HEK293 (cell line): ENCODE data around the gene DNAH9.

Source experiments
- CTCF ChIA-PET: fragments of 350-600 bp; formaldehyde crosslinking; extraction: SDS; loops from one replicate; lab custom pipeline; 2021; ENCODE audit warnings: antibody characterized with exemption; lab: Yijun Ruan, JAX
- POLR2A ChIA-PET: fragments of 300-600 bp; formaldehyde crosslinking; extraction: SDS; loops from one replicate; lab custom pipeline; 2020; ENCODE audit warnings: antibody characterized with exemption, inconsistent platforms; lab: Yijun Ruan, JAX
- H3K27ac ChIP-seq: fragments of 200-500 bp; sonication (Bioruptor generic); 2 replicates; pipeline ENCODE4 v1.5.1; 2014; ENCODE audit warnings: low read depth, low read length, control low read depth, inconsistent platforms; ENCODE audit errors: extremely low read depth
- H3K36me3 ChIP-seq, 2 experiments: fragments of 200-500 bp in 1 of 2; sonication (Bioruptor generic) in 1 of 2; 1 replicate in 1 of 2; 2 replicates in 1 of 2; pipeline ENCODE4 v1.5.1; 2014 to 2017; ENCODE audit warnings: inconsistent platforms in 2 of 2, low read length in 2 of 2; ENCODE audit not compliant: control insufficient read depth in 2 of 2, insufficient read depth in 1 of 2
- H3K4me1 ChIP-seq: fragments of 200-500 bp; sonication (Bioruptor generic); 2 replicates; pipeline ENCODE4 v1.5.1; 2014; ENCODE audit warnings: mild to moderate bottlenecking, low read length, inconsistent platforms; ENCODE audit not compliant: control insufficient read depth, insufficient read depth
- H3K4me3 ChIP-seq: 2 replicates; pipeline ENCODE4 v1.5.1; 2011; ENCODE audit warnings: low read depth, mild to moderate bottlenecking, control low read depth, low read length, moderate library complexity
- H3K9me3 ChIP-seq: fragments of 200-500 bp; sonication (Bioruptor generic); 2 replicates; pipeline ENCODE4 v1.5.1; 2014; ENCODE audit warnings: low read depth, low read length, inconsistent platforms; ENCODE audit not compliant: control insufficient read depth, insufficient read depth
- GLI4 ChIP-seq: fragments of 450-650 bp; formaldehyde crosslinking; IDR thresholded peaks from 2 replicates; pipeline ENCODE4 v1.5.1; 2016; ENCODE audit warnings: missing biosample characterization, missing genetic modification characterization
- INSM2 ChIP-seq: fragments of 450-650 bp; formaldehyde crosslinking; IDR thresholded peaks from 2 replicates; pipeline ENCODE4 v1.5.1; 2016; ENCODE audit warnings: missing biosample characterization, missing genetic modification characterization
- KLF1 ChIP-seq: fragments of 450-650 bp; formaldehyde crosslinking; IDR thresholded peaks from 2 replicates; pipeline ENCODE4 v1.5.1; 2016; ENCODE audit warnings: missing biosample characterization, missing genetic modification characterization
- PBX3 ChIP-seq: sonication (generic); formaldehyde crosslinking; IDR thresholded peaks from 2 replicates; pipeline ENCODE4 v1.8.1; 2022; ENCODE audit warnings: mild to moderate bottlenecking, moderate library complexity, missing genetic modification reagents
- RBAK ChIP-seq: fragments of 450-650 bp; formaldehyde crosslinking; IDR thresholded peaks from 2 replicates; pipeline ENCODE4 v1.5.1; 2016; ENCODE audit warnings: missing biosample characterization, missing genetic modification characterization
- SP2 ChIP-seq: fragments of 450-650 bp; formaldehyde crosslinking; IDR thresholded peaks from 2 replicates; pipeline ENCODE4 v1.5.1; 2016; ENCODE audit warnings: missing biosample characterization, missing genetic modification characterization
- TRIM28 ChIP-seq: IDR thresholded peaks from 2 replicates; pipeline ENCODE4 v1.6.1; 2011; ENCODE audit warnings: low read length, control low read depth, borderline replicate concordance
- ZBTB49 ChIP-seq: fragments of 450-650 bp; formaldehyde crosslinking; IDR thresholded peaks from 2 replicates; pipeline ENCODE4 v1.5.1; 2016; ENCODE audit warnings: missing biosample characterization, missing genetic modification characterization, low read depth
- ZBTB8A ChIP-seq: fragments of 450-650 bp; formaldehyde crosslinking; IDR thresholded peaks from 2 replicates; pipeline ENCODE4 v1.5.1; 2016; ENCODE audit warnings: missing biosample characterization, missing genetic modification characterization
- ZFP37 ChIP-seq: fragments of 450-650 bp; formaldehyde crosslinking; IDR thresholded peaks from 2 replicates; pipeline ENCODE4 v1.5.1; 2016; ENCODE audit warnings: missing biosample characterization, missing genetic modification characterization
- ZNF10 ChIP-seq: fragments of 450-650 bp; formaldehyde crosslinking; IDR thresholded peaks from 2 replicates; pipeline ENCODE4 v1.5.1; 2017; ENCODE audit warnings: missing biosample characterization, missing genetic modification characterization
- ZNF121 ChIP-seq: fragments of 450-650 bp; formaldehyde crosslinking; IDR thresholded peaks from 2 replicates; pipeline ENCODE4 v1.5.1; 2016; ENCODE audit warnings: missing biosample characterization, missing genetic modification characterization
- ZNF132 ChIP-seq: fragments of 450-650 bp; formaldehyde crosslinking; IDR thresholded peaks from 2 replicates; pipeline ENCODE4 v1.5.1; 2017; ENCODE audit warnings: missing biosample characterization, missing genetic modification characterization, borderline replicate concordance
- ZNF214 ChIP-seq: fragments of 450-650 bp; formaldehyde crosslinking; IDR thresholded peaks from 2 replicates; pipeline ENCODE4 v1.5.1; 2017; ENCODE audit warnings: missing biosample characterization, mild to moderate bottlenecking, missing genetic modification characterization, borderline replicate concordance
- ZNF221 ChIP-seq: fragments of 450-650 bp; formaldehyde crosslinking; IDR thresholded peaks from 2 replicates; pipeline ENCODE4 v1.5.1; 2017; ENCODE audit warnings: missing biosample characterization, missing genetic modification characterization, borderline replicate concordance
- ZNF26 ChIP-seq: fragments of 450-650 bp; formaldehyde crosslinking; IDR thresholded peaks from 2 replicates; pipeline ENCODE4 v1.5.1; 2016; ENCODE audit warnings: missing biosample characterization, missing genetic modification characterization
- ZNF266 ChIP-seq: fragments of 450-650 bp; formaldehyde crosslinking; IDR thresholded peaks from 2 replicates; pipeline ENCODE4 v1.5.1; 2016; ENCODE audit warnings: missing biosample characterization, missing genetic modification characterization, low read depth
- ZNF311 ChIP-seq: fragments of 450-650 bp; formaldehyde crosslinking; IDR thresholded peaks from 2 replicates; pipeline ENCODE4 v1.5.1; 2017; ENCODE audit warnings: missing biosample characterization, missing genetic modification characterization, borderline replicate concordance
- ZNF585B ChIP-seq: fragments of 450-650 bp; formaldehyde crosslinking; IDR thresholded peaks from 2 replicates; pipeline ENCODE4 v1.5.1; 2016; ENCODE audit warnings: missing biosample characterization, missing genetic modification characterization
- ZNF623 ChIP-seq: fragments of 450-650 bp; formaldehyde crosslinking; IDR thresholded peaks from 2 replicates; pipeline ENCODE4 v1.5.1; 2016; ENCODE audit warnings: missing biosample characterization, missing genetic modification characterization
- ZNF624 ChIP-seq: fragments of 450-650 bp; formaldehyde crosslinking; IDR thresholded peaks from 2 replicates; pipeline ENCODE4 v1.5.1; 2017; ENCODE audit warnings: missing biosample characterization, missing genetic modification characterization
- ZNF645 ChIP-seq: fragments of 450-650 bp; formaldehyde crosslinking; IDR thresholded peaks from 2 replicates; pipeline ENCODE4; 2016; ENCODE audit warnings: missing biosample characterization, missing genetic modification characterization
- ZNF785 ChIP-seq: fragments of 450-650 bp; formaldehyde crosslinking; IDR thresholded peaks from 2 replicates; pipeline ENCODE4 v1.5.1; 2016; ENCODE audit warnings: missing biosample characterization, missing genetic modification characterization
- ZXDB ChIP-seq: fragments of 450-650 bp; formaldehyde crosslinking; IDR thresholded peaks from 2 replicates; pipeline ENCODE4 v1.5.1; 2016; ENCODE audit warnings: missing biosample characterization, missing genetic modification characterization

DNAH9 gene

GRCh38 chr17:11922638-11923037, 324.4 kb downstream of the DNAH9 start:
- ChIA-PET CTCF (interaction anchor here (3.9 kb wide), 1 partner anchor 13 kb away, joined by 19 read pairs; no protein-coding TSS in a partner anchor), POLR2A (interaction anchor here (0.6 kb wide), 1 partner anchor 72 kb away, joined by 3 read pairs; no protein-coding TSS in a partner anchor)
- Histone ChIP-seq H3K27ac (no peak overlapping the region), H3K4me1 (no peaks in the 10 kb centered on the region), H3K36me3 (no peaks in the 10 kb centered on the region), H3K4me3 (no peak overlapping the region), H3K9me3 (no peaks in the 10 kb centered on the region)
- TF ChIP-seq ZNF221 (tag by site-specific recombination) (no peak), SP2 (tag by site-specific recombination) (no peak), ZNF311 (tag by site-specific recombination) (no peak), ZNF645 (tag by site-specific recombination) (no peak), ZNF10 (tag by site-specific recombination) (no peak), KLF1 (tag by site-specific recombination) (no peak), INSM2 (tag by site-specific recombination) (no peak), ZNF214 (tag by site-specific recombination) (no peak), GLI4 (tag by site-specific recombination) (no peak), ZNF585B (tag by site-specific recombination) (no peak), ZXDB (tag by site-specific recombination) (no peak), RBAK (no peak), TRIM28 (no peak), ZFP37 (tag by site-specific recombination) (no peak)

GRCh38 chr17:11924076-11924475, 325.8 kb downstream of the DNAH9 start:
- no peak for TF ChIP-seq ZNF623 (tag by site-specific recombination)
- TF ChIP-seq, all 188 proteins: peak for 0
- ChIA-PET CTCF (interaction anchor here (5.0 kb wide), 1 partner anchor 11 kb away, joined by 31 read pairs; no protein-coding TSS in a partner anchor), POLR2A (no interaction called here)
- no peak overlapping the region for H3K27ac ChIP-seq
- no peak overlapping the region for H3K4me3 ChIP-seq
- no peaks in the 10 kb centered on the region for H3K9me3 ChIP-seq
- no peaks in the 10 kb centered on the region for H3K4me1 ChIP-seq
- no peaks in the 10 kb centered on the region for H3K36me3 ChIP-seq

GRCh38 chr17:11925262-11926021, 327.2 kb downstream of the DNAH9 start:
- CTCF ChIA-PET, result interaction anchor here (0.7 to 5.0 kb wide), 3 partner anchors 10 to 1095 kb away, joined by 3 to 31 read pairs (median 4); no protein-coding TSS in a partner anchor
- POLR2A ChIA-PET, result no interaction called here
- TF ChIP-seq ZNF26 (tag by site-specific recombination) (no peak), ZNF624 (tag by site-specific recombination) (no peak), ZNF121 (tag by site-specific recombination) (no peak), ZNF785 (tag by site-specific recombination) (no peak), PBX3 (CRISPR knock-in tag) (no peak), ZNF266 (no peak), ZNF132 (tag by site-specific recombination) (no peak), ZBTB49 (no peak), ZBTB8A (no peak)

More at GRCh38 chr17:11925262-11926021, 327.2 kb downstream of the DNAH9 start:
- Histone ChIP-seq H3K27ac (no peak overlapping the region), H3K4me3 (no peak overlapping the region), H3K9me3 (no peaks in the 10 kb centered on the region), H3K36me3 (no peaks in the 10 kb centered on the region), H3K4me1 (no peaks in the 10 kb centered on the region)
